Fibroblast of pulmonary artery (primary cell): ENCODE measurements around the gene IL5.

ENCODE experiments used
- DNase-seq: peaks from one replicate; pipeline ENCODE4 v3.0.0-alpha.2; 2010; ENCODE audit warnings: low read depth
- H3K4me3 ChIP-seq: replicated peaks from 2 replicates; pipeline ENCODE4 v1.5.1; 2011; ENCODE audit warnings: low read depth, mild to moderate bottlenecking, control low read depth, low read length, moderate library complexity
- TF ChIP-seq, protein P1 (sequence below): IDR thresholded peaks from 2 replicates; pipeline ENCODE4 v1.5.1; 2011; ENCODE audit warnings: mild to moderate bottlenecking, control low read depth, low read length, inconsistent platforms; ENCODE audit errors: missing control alignments

Gene IL5

DNA sequence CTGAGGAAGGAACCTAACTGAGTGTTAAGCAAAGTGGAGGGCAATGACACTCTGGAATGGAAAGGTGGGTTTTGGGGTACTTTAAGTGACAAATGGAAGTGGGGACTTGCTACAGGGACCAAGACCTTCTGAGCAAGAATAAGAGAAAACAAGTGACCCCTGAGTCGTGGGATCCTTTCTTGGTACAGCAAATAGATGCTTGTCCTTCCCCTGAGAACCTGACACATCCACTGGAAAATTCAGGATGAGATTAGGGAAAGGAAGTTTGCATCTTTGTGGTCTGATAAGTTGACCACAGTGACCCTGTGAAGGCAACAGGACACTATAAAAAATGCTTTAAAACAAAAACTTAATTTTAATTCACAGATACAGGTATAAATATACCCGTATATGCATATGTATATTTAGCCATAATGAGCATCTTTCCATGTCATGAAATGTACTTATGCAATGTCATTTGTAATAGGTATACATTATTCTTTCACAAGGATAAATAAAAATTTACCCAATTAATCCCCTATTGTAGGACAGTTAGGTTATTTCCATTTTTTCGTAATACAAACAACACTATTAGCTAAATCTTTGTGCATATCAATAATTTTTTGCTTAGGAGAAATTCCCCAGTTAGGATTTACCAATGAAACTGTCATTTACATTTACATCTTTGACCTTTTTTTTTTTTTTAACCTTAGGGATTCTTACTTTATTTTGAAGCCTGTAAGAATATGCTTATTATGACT is 50.8 kb downstream of the IL5 start:
- H3K4me3 ChIP-seq = no peak overlapping the region
- no peak for DNase-seq
- TF ChIP-seq, protein P1, sequence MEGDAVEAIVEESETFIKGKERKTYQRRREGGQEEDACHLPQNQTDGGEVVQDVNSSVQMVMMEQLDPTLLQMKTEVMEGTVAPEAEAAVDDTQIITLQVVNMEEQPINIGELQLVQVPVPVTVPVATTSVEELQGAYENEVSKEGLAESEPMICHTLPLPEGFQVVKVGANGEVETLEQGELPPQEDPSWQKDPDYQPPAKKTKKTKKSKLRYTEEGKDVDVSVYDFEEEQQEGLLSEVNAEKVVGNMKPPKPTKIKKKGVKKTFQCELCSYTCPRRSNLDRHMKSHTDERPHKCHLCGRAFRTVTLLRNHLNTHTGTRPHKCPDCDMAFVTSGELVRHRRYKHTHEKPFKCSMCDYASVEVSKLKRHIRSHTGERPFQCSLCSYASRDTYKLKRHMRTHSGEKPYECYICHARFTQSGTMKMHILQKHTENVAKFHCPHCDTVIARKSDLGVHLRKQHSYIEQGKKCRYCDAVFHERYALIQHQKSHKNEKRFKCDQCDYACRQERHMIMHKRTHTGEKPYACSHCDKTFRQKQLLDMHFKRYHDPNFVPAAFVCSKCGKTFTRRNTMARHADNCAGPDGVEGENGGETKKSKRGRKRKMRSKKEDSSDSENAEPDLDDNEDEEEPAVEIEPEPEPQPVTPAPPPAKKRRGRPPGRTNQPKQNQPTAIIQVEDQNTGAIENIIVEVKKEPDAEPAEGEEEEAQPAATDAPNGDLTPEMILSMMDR = no peak
